T-helper 2 cell treated with Interferon-gamma antibody and Interleukin-4, amounts not matched to agents 100 ng/mL and 5 ng/mL, for 36 hours (primary cell): Measurements from ENCODE around the gene MLLT1. TPM values are rescaled to one million over a fixed set of nuclear protein-coding genes. Genes with fewer than 3 reads are reported as not detected.

Source experiments
- intact Hi-C: fragments of 100-400 bp; cut with micrococcal nuclease; formaldehyde crosslinking; loops from one replicate; pipeline ENCODE4 v1.15.1; 2023
- total RNA-seq: library from RNA; stranded (reverse); gene quantifications from 2 replicates; pipeline ENCODE4 v1.2.3, GENCODE V29; 2022

Gene MLLT1
- total RNA-seq, 1 donor from 2014 or later: 53.2 TPM

DNA sequence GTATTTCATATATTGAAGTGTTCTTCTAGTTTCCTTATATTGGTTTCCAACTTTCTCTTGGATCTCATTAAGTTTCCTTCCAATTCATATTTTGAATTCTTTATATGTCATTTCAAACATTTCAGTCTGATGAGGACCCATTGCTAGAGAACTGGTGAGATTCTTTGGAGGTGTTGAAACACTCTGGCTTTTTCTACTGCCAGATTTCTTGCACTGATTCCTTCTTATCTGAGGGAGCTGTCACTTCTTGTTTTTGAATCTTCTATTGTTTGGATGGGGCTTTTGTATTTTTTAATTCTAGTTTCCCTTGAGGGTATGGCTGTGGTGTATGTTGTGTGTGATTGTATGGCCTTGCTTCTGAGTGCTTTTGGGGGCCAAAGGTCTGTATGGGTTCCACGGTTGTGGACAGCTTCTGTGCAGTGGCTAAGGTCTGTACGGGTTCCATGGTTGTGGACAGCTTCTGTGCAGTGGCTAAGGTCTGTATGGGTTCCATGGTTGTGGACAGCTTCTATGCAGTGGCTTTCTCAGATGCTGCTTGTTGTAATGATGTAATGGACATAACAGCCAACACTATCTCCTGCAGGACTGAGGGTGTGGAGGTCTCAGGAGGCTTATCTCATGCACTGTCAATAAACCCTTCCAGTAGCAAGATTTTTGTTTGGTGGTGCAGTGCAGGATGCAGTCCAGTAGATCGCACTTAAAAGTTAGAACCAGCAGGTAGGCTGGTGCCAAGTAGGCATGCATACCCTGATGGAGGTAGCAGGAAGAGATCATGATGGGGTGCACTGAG, 107.5 kb downstream of the MLLT1 start:
- intact Hi-C loops: no loop called here

DNA sequence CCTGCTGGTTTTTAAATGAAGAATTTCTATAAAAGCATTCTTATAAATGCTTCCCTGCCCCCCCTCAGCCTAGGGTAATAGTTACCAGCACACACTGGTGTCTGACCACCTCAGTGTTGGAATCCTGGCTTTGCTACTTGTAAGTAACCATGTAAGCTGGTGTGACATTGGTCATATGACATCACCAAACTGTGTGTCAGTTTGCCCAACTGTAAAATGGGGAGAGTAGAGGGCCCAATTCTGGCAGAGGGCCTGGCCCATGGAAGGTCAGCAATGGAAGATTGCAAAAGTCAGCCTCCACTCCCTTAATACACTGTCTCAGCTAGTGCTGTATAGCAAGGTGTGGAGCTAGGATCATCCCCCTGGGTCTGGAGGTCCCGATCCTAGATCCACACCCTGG, 112.7 kb downstream of the MLLT1 start:
- intact Hi-C loops: loop anchor here (10.0 kb wide), 1 partner anchor 128 kb away; no protein-coding TSS in a partner anchor

DNA sequence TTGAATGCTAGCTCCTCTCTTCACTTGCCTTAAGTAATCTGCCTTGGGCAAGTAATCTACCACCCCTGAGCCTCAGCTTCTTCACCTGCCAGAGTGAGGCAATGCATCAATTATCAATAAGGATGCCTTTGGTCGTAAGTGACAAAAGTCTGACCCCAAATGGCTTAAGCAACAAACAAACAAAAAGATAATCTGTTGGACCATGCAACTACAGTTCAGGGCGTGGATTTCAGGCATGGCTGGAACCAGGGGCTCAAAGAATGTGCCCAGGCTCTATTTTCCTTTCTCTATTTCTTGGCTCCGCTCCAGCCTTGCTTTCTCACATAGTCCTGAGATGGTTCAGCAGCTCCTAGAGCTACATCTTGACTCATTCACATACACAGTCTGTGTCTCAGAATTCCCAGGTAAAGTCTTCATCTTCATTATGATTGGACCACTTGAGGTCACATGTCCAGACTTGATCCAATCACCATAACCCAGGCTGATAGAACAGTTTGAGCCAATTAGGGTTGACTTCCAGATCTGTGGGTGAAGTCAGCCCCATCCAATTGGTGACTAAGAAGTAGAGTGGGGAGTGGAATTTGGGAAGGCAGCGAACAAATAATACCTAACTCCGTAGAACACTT, 114.8 kb downstream of the MLLT1 start:
- intact Hi-C loops: loop anchor here (10.0 kb wide), 1 partner anchor 130 kb away; no protein-coding TSS in a partner anchor

DNA sequence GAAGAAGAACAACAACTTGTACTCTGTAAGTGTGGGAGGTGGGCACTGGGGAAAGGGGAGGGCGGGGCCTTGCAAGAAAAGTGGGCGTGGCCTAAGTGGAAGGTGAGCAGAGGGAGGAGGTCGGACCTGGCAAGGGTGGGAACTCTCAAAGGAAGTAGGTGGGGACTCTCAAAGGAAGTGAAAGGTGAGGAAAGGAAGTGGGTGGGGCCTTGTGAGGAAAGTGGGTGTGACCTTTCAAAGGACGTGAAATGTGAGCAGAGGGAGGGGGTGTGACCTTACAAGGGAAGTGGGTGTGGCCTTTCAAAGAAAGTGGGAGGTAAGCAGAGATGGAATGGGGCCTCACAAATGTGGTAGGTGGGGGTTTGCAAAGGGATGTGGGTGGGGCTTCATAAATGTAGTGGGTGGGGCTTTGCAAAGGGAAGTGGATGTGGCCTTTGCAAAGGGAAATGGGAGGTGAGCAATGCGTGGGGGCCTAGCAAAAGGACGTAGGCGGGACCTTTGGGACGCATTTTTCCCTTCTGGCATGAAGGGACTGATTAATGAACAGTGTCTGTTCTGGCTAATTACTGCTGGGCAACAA, 118.4 kb downstream of the MLLT1 start:
- intact Hi-C loops: loop anchor here (10.0 kb wide), 1 partner anchor 133 kb away; no protein-coding TSS in a partner anchor

Other genes with a start within 250 kb of the MLLT1 start
- 7.3 and 8.1 TPM in 2 replicates for gene RFX2, start 169.5 kb downstream of the MLLT1 start, total RNA-seq
- gene ACSBG2, start 144.3 kb downstream of the MLLT1 start, total RNA-seq: not detected in 2 replicates
- gene ACER1, start 53.6 kb upstream of the MLLT1 start, total RNA-seq: 0.11 and 0.18 TPM in 2 replicates
- gene CLPP, start 81.6 kb upstream of the MLLT1 start, total RNA-seq: 117 and 126 TPM in 2 replicates
- gene ALKBH7, start 92.8 kb upstream of the MLLT1 start, total RNA-seq: 32.2 and 34.1 TPM in 2 replicates
- 1.9 and 2.1 TPM in 2 replicates for gene PSPN, start 96.0 kb upstream of the MLLT1 start, total RNA-seq
- gene GTF2F1, start 113.2 kb upstream of the MLLT1 start, total RNA-seq: 60.9 and 63.2 TPM in 2 replicates
- gene KHSRP, start 144.8 kb upstream of the MLLT1 start, total RNA-seq: 320 and 324 TPM in 2 replicates
- 0.16 and 0.23 TPM in 2 replicates for gene SLC25A41, start 153.8 kb upstream of the MLLT1 start, total RNA-seq
- 18.8 and 21.0 TPM in 2 replicates for gene SLC25A23, start 179.8 kb upstream of the MLLT1 start, total RNA-seq
- gene CRB3, start 184.3 kb upstream of the MLLT1 start, total RNA-seq: 0.32 and 0.55 TPM in 2 replicates
- gene DENND1C, start 201.8 kb upstream of the MLLT1 start, total RNA-seq: 90.0 and 94.3 TPM in 2 replicates
- gene TUBB4A, start 222.3 kb upstream of the MLLT1 start, total RNA-seq: 5.9 and 6.2 TPM in 2 replicates